GM23338 (cell line): ENCODE measurements around the gene CLNK. TPM values are rescaled to one million over a fixed set of nuclear protein-coding genes. Genes with fewer than 3 reads are reported as not detected.

ENCODE experiments used
- ATAC-seq: fragments of 200-7000 bp; cut with Tn5 transposase; 3 replicates; pipeline ENCODE4 v1.9.1; 2020
- DNase-seq: peaks from one replicate; pipeline ENCODE4 v3.0.0-alpha.2; 2015; ENCODE audit warnings: low spot score
- H2AFZ ChIP-seq: fragments of 200-600 bp; sonication (generic); 2 replicates; pipeline ENCODE4 v1.8.0; 2016; ENCODE audit warnings: antibody characterized with exemption, mild to moderate bottlenecking, moderate library complexity
- H3F3A ChIP-seq: fragments of 200-600 bp; sonication (generic); replicated peaks from 2 replicates; pipeline ENCODE4 v1.8.0; 2017; ENCODE audit warnings: antibody characterized with exemption, mixed run types, low read depth
- H3K27ac ChIP-seq: fragments of 200-600 bp; sonication (generic); 2 replicates; pipeline ENCODE4 v1.6.1; 2016; ENCODE audit warnings: low read depth
- H3K27me3 ChIP-seq: fragments of 200-600 bp; sonication (generic); 2 replicates; pipeline ENCODE4 v1.8.0; 2016; ENCODE audit warnings: mild to moderate bottlenecking, mixed run types, moderate library complexity; ENCODE audit not compliant: insufficient read depth
- H3K36me3 ChIP-seq: fragments of 200-600 bp; sonication (generic); 2 replicates; pipeline ENCODE4 v1.8.0; 2016; ENCODE audit warnings: mild to moderate bottlenecking; ENCODE audit not compliant: insufficient read depth
- H3K4me1 ChIP-seq: fragments of 200-600 bp; sonication (generic); 2 replicates; pipeline ENCODE4 v1.8.0; 2016; ENCODE audit warnings: mild to moderate bottlenecking, moderate library complexity; ENCODE audit not compliant: insufficient read depth
- H3K4me2 ChIP-seq: fragments of 200-600 bp; sonication (generic); 2 replicates; pipeline ENCODE4 v1.7.1; 2017; ENCODE audit warnings: mixed run types
- H3K4me3 ChIP-seq: fragments of 200-600 bp; sonication (generic); 2 replicates; pipeline ENCODE4 v1.6.1; 2016; ENCODE audit warnings: mixed run types
- H3K79me2 ChIP-seq: fragments of 200-600 bp; sonication (generic); replicated peaks from 2 replicates; pipeline ENCODE4 v1.8.0; 2017; ENCODE audit warnings: mild to moderate bottlenecking; ENCODE audit not compliant: insufficient read depth
- H3K9me2 ChIP-seq: fragments of 200-600 bp; sonication (generic); 2 replicates; pipeline ENCODE4 v1.8.0; 2017; ENCODE audit not compliant: insufficient read depth
- H4K20me1 ChIP-seq: fragments of 200-600 bp; sonication (generic); replicated peaks from 2 replicates; pipeline ENCODE4 v1.8.0; 2017; ENCODE audit warnings: mild to moderate bottlenecking; ENCODE audit not compliant: insufficient read depth
- H3K27ac Mint-ChIP-seq: 2 replicates; pipeline ENCODE4 v1.8.0; 2020; ENCODE audit warnings: inconsistent platforms, mild to moderate bottlenecking, moderate library complexity, mixed read lengths
- H3K27me3 Mint-ChIP-seq: 3 replicates; pipeline ENCODE4 v1.8.0; 2022; ENCODE audit warnings: low read depth, mild to moderate bottlenecking, moderate library complexity, mixed read lengths, inconsistent platforms; ENCODE audit not compliant: insufficient read depth, poor library complexity
- H3K36me3 Mint-ChIP-seq: 3 replicates; pipeline ENCODE4 v1.8.0; 2021; ENCODE audit warnings: low read depth, mild to moderate bottlenecking, inconsistent platforms, moderate library complexity, mixed read lengths
- H3K4me1 Mint-ChIP-seq: 3 replicates; pipeline ENCODE4 v1.8.0; 2020; ENCODE audit warnings: mild to moderate bottlenecking, inconsistent platforms, mixed read lengths
- H3K4me3 Mint-ChIP-seq: 3 replicates; pipeline ENCODE4 v1.8.0; 2021; ENCODE audit warnings: moderate library complexity, mild to moderate bottlenecking, inconsistent platforms, mixed read lengths
- H3K9me3 Mint-ChIP-seq: 3 replicates; pipeline ENCODE4 v1.8.0; 2020; ENCODE audit warnings: moderate library complexity, mild to moderate bottlenecking, inconsistent platforms, mixed read lengths
- CREB1 ChIP-seq: fragments of 250-450 bp; sonication (Bioruptor Pico); IDR thresholded peaks from 2 replicates; pipeline ENCODE4 v1.5.0; 2020; ENCODE audit warnings: low read depth, mild to moderate bottlenecking, moderate library complexity
- ETS1 ChIP-seq: IDR thresholded peaks from 2 replicates; pipeline ENCODE4 v1.6.1; 2016; ENCODE audit warnings: antibody characterized with exemption
- EZH2 ChIP-seq: fragments of 200-600 bp; sonication (generic); IDR thresholded peaks from one replicate; pipeline ENCODE4 v1.8.0; 2017; ENCODE audit warnings: antibody characterized with exemption, mild to moderate bottlenecking, low read depth; ENCODE audit not compliant: unreplicated experiment
- EZH2phosphoT487 ChIP-seq: fragments of 200-600 bp; sonication (generic); IDR thresholded peaks from one replicate; pipeline ENCODE4 v1.8.1; 2018; ENCODE audit warnings: antibody characterized with exemption; ENCODE audit not compliant: unreplicated experiment
- JUNB ChIP-seq: IDR thresholded peaks from one replicate; pipeline ENCODE4 v1.6.1; 2016; ENCODE audit warnings: antibody characterized with exemption; ENCODE audit not compliant: unreplicated experiment
- NANOG ChIP-seq: IDR thresholded peaks from 2 replicates; pipeline ENCODE4 v1.6.1; 2016; ENCODE audit warnings: antibody characterized with exemption, borderline replicate concordance
- POLR2AphosphoS5 ChIP-seq: IDR thresholded peaks from 2 replicates; pipeline ENCODE4 v1.6.1; 2016; ENCODE audit warnings: antibody characterized with exemption, low read depth
- REST ChIP-seq: IDR thresholded peaks from one replicate; pipeline ENCODE4 v1.6.1; 2018; ENCODE audit warnings: antibody characterized with exemption; ENCODE audit not compliant: unreplicated experiment
- STAT1 ChIP-seq: IDR thresholded peaks from one replicate; pipeline ENCODE4 v1.6.1; 2016; ENCODE audit warnings: antibody characterized with exemption; ENCODE audit not compliant: unreplicated experiment
- ZNF114 ChIP-seq: fragments of 250-450 bp; sonication (Bioruptor Pico); IDR thresholded peaks from 2 replicates; pipeline ENCODE4 v1.5.0; 2020; ENCODE audit warnings: mild to moderate bottlenecking, moderate library complexity
- ZNF331 ChIP-seq: fragments of 250-450 bp; sonication (Bioruptor Pico); IDR thresholded peaks from 2 replicates; pipeline ENCODE4 v1.5.0; 2020; ENCODE audit warnings: low read depth, mild to moderate bottlenecking, moderate library complexity
- ZNF462 ChIP-seq: fragments of 250-450 bp; sonication (Bioruptor Pico); IDR thresholded peaks from 2 replicates; pipeline ENCODE4 v1.5.0; 2020; ENCODE audit warnings: mild to moderate bottlenecking, moderate library complexity
- polyA plus RNA-seq: library from polyadenylated mRNA; unstranded; fragments of >200 nt; fragmentation: Nextera tagmentation; extraction: Ambion mirVana; gene quantifications from 2 replicates; pipeline ENCODE4 v1.2.1, GENCODE V29; 2016
- total RNA-seq: library from RNA; depleted of rRNA; stranded (reverse); fragments of >200 nt; shearing (Covaris generic); gene quantifications from 2 replicates; pipeline ENCODE4 v1.2.3, GENCODE V29; 2014

Gene CLNK
- total and polyA plus RNA-seq, 2 experiments from 2014 or later: not detected

DNA sequence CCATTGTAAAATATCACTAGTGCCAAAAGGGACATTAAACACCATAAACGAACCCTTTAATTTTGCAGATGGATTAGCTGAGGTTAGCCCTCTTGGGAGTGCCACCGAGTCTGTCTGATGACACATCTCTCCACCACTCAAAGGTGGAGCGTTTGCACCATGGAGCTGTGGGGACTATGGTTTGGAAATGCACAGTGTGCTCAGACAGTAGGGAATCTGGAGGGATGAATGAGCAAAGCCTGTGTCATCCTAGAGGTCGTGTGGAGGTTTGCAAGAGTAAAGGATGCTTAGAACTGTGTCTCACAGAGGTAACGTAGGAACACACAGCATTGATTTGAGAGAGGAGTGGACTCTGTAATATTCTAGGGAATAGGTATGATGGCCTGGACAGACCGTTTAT lies 93.7 kb downstream of the CLNK start:
- Histone ChIP-seq H2AFZ (no peak overlapping the region), H3K4me1 (peaks cover 4% of the 10 kb centered on the region; the same call in 1 of the 2 replicates), H3K27ac (no peak overlapping the region), H3K36me3 (no peaks in the 10 kb centered on the region), H3K27me3 (no peaks in the 10 kb centered on the region), H4K20me1 (no peaks in the 10 kb centered on the region), H3K4me3 (no peak overlapping the region), H3K9me2 (no peaks in the 10 kb centered on the region), H3F3A (no peaks in the 10 kb centered on the region), H3K4me2 (no peak overlapping the region), H3K79me2 (no peaks in the 10 kb centered on the region)
- H3K9me3 Mint-ChIP-seq: no peaks in the 10 kb centered on the region
- H3K36me3 Mint-ChIP-seq: no peaks in the 10 kb centered on the region
- no peak for TF ChIP-seq NANOG
- no peak overlapping the region for H3K27ac Mint-ChIP-seq
- peaks cover 8% of the 10 kb centered on the region for H3K27me3 Mint-ChIP-seq
- H3K4me3 Mint-ChIP-seq: no peak overlapping the region
- H3K4me1 Mint-ChIP-seq: peaks cover 15% of the 10 kb centered on the region; the same call in 2 of the 3 replicates
- DNase-seq: no peak
- no peak for ATAC-seq

GRCh38 chr4:10589799-10590198 lies 94.8 kb downstream of the CLNK start:
- Mint-ChIP-seq H3K27me3 (peaks cover 8% of the 10 kb centered on the region), H3K27ac (no peak overlapping the region), H3K36me3 (no peaks in the 10 kb centered on the region), H3K4me3 (no peak overlapping the region), H3K9me3 (no peaks in the 10 kb centered on the region), H3K4me1 (peaks cover 15% of the 10 kb centered on the region; the same call in 2 of the 3 replicates)
- Histone ChIP-seq H3F3A (no peaks in the 10 kb centered on the region), H4K20me1 (no peaks in the 10 kb centered on the region), H3K27ac (no peak overlapping the region), H3K4me3 (no peak overlapping the region), H3K4me1 (peaks cover 4% of the 10 kb centered on the region; the same call in 1 of the 2 replicates), H3K36me3 (no peaks in the 10 kb centered on the region), H3K79me2 (no peaks in the 10 kb centered on the region), H3K27me3 (no peaks in the 10 kb centered on the region), H3K9me2 (no peaks in the 10 kb centered on the region), H3K4me2 (no peak overlapping the region), H2AFZ (peak overlapping the region; percentile 52)
- ATAC-seq (no peak; the same call in 2 of the 3 replicates), DNase-seq (no peak)
- TF ChIP-seq CREB1 (CRISPR knock-in tag) (no peak), JUNB (no peak), ZNF114 (no peak), ZNF331 (no peak), EZH2 (no peak), ETS1 (no peak), REST (no peak), ZNF462 (no peak), EZH2phosphoT487 (no peak), STAT1 (no peak), NANOG (no peak), POLR2AphosphoS5 (no peak)
